SK-N-SH treated with all-trans-retinoic acid at 6 μM for 48 hours (cell line): Measurements from ENCODE around the gene ALMS1.

Experiments
- ATAC-seq: fragments of 200-7000 bp; cut with Tn5 transposase; 3 replicates; pipeline ENCODE4 v1.9.1; 2020; ENCODE audit warnings: mild to moderate bottlenecking, moderate library complexity
- ARNTL ChIP-seq: fragments of 450-650 bp; formaldehyde crosslinking; IDR thresholded peaks from 2 replicates; pipeline ENCODE4 v1.5.0; 2020; ENCODE audit warnings: low read depth, mild to moderate bottlenecking, moderate library complexity, borderline replicate concordance
- BACH2 ChIP-seq: fragments of 250-450 bp; sonication (Bioruptor Pico); IDR thresholded peaks from 2 replicates; pipeline ENCODE4 v1.9.0; 2021; ENCODE audit warnings: mild to moderate bottlenecking, borderline replicate concordance
- CREB5 ChIP-seq: fragments of 250-450 bp; sonication (Bioruptor Pico); IDR thresholded peaks from 2 replicates; pipeline ENCODE4 v1.5.1; 2020; ENCODE audit warnings: low read depth, mild to moderate bottlenecking, moderate library complexity
- CSDC2 ChIP-seq: fragments of 250-450 bp; sonication (Bioruptor Pico); IDR thresholded peaks from 2 replicates; pipeline ENCODE4 v1.5.0; 2020; ENCODE audit warnings: mild to moderate bottlenecking, moderate library complexity
- ESRRG ChIP-seq: fragments of 250-450 bp; sonication (Bioruptor Pico); IDR thresholded peaks from 2 replicates; pipeline ENCODE4 v1.6.1; 2021; ENCODE audit warnings: mild to moderate bottlenecking
- GLIS3 ChIP-seq: fragments of 250-450 bp; sonication (Bioruptor Pico); IDR thresholded peaks from 2 replicates; pipeline ENCODE4 v1.5.0; 2020; ENCODE audit warnings: mild to moderate bottlenecking, moderate library complexity
- ISL1 ChIP-seq: fragments of 250-450 bp; sonication (Bioruptor Pico); IDR thresholded peaks from 2 replicates; pipeline ENCODE4 v2.1.2; 2022; ENCODE audit warnings: mild to moderate bottlenecking, moderate library complexity
- OSR1 ChIP-seq: fragments of 250-450 bp; sonication (Bioruptor Pico); IDR thresholded peaks from 2 replicates; pipeline ENCODE4 v1.8.0; 2022; ENCODE audit warnings: moderate library complexity, mild to moderate bottlenecking, inconsistent platforms
- PATZ1 ChIP-seq: fragments of 250-450 bp; sonication (Bioruptor Pico); IDR thresholded peaks from 2 replicates; pipeline ENCODE4 v1.8.0; 2020; ENCODE audit warnings: mild to moderate bottlenecking, moderate library complexity, borderline replicate concordance
- PPARA ChIP-seq: fragments of 250-450 bp; sonication (Bioruptor Pico); IDR thresholded peaks from 2 replicates; pipeline ENCODE4 v1.5.0; 2020; ENCODE audit warnings: mild to moderate bottlenecking, borderline replicate concordance
- SNAI2 ChIP-seq: fragments of 250-450 bp; sonication (Bioruptor Pico); IDR thresholded peaks from 2 replicates; pipeline ENCODE4 v1.5.0; 2020; ENCODE audit warnings: mild to moderate bottlenecking, moderate library complexity
- TCF4 ChIP-seq: fragments of 250-450 bp; sonication (Bioruptor Pico); IDR thresholded peaks from 2 replicates; pipeline ENCODE4 v1.8.0; 2021; ENCODE audit warnings: mild to moderate bottlenecking, moderate library complexity, borderline replicate concordance
- TOX ChIP-seq: fragments of 250-450 bp; sonication (Bioruptor Pico); IDR thresholded peaks from 2 replicates; pipeline ENCODE4 v1.8.0; 2021; ENCODE audit warnings: mild to moderate bottlenecking, moderate library complexity, borderline replicate concordance
- TSHZ2 ChIP-seq: fragments of 250-450 bp; sonication (Bioruptor Pico); IDR thresholded peaks from 2 replicates; pipeline ENCODE4 v1.5.0; 2020; ENCODE audit warnings: mild to moderate bottlenecking, moderate library complexity
- ZC3H10 ChIP-seq: fragments of 250-450 bp; sonication (Bioruptor Pico); IDR thresholded peaks from 2 replicates; pipeline ENCODE4 v1.5.1; 2021; ENCODE audit warnings: mild to moderate bottlenecking, moderate library complexity
- ZFP3 ChIP-seq: fragments of 250-450 bp; sonication (Bioruptor Pico); IDR thresholded peaks from 2 replicates; pipeline ENCODE4 v1.5.0; 2020; ENCODE audit warnings: mild to moderate bottlenecking, moderate library complexity
- ZFP30 ChIP-seq: fragments of 450-650 bp; formaldehyde crosslinking; IDR thresholded peaks from 2 replicates; pipeline ENCODE4 v1.5.0; 2022; ENCODE audit warnings: mild to moderate bottlenecking, moderate library complexity
- ZNF565 ChIP-seq: fragments of 450-650 bp; formaldehyde crosslinking; conservative IDR thresholded peaks from 2 replicates; pipeline ENCODE4 v1.5.0; 2020; ENCODE audit warnings: low read depth, mild to moderate bottlenecking, moderate library complexity
- ZNF70 ChIP-seq: fragments of 450-650 bp; formaldehyde crosslinking; IDR thresholded peaks from 2 replicates; pipeline ENCODE4 v1.5.0; 2020; ENCODE audit warnings: mild to moderate bottlenecking, moderate library complexity
- TF ChIP-seq, protein P1 (sequence below): fragments of 250-450 bp; sonication (Bioruptor Pico); IDR thresholded peaks from 2 replicates; pipeline ENCODE4 v1.8.0; 2021; ENCODE audit warnings: low read depth, mild to moderate bottlenecking, moderate library complexity, borderline replicate concordance
- TF ChIP-seq, protein P2 (sequence below): fragments of 250-450 bp; sonication (Bioruptor Pico); IDR thresholded peaks from 2 replicates; pipeline ENCODE4 v1.5.1; 2021; ENCODE audit warnings: mild to moderate bottlenecking, moderate library complexity

ALMS1 gene

DNA sequence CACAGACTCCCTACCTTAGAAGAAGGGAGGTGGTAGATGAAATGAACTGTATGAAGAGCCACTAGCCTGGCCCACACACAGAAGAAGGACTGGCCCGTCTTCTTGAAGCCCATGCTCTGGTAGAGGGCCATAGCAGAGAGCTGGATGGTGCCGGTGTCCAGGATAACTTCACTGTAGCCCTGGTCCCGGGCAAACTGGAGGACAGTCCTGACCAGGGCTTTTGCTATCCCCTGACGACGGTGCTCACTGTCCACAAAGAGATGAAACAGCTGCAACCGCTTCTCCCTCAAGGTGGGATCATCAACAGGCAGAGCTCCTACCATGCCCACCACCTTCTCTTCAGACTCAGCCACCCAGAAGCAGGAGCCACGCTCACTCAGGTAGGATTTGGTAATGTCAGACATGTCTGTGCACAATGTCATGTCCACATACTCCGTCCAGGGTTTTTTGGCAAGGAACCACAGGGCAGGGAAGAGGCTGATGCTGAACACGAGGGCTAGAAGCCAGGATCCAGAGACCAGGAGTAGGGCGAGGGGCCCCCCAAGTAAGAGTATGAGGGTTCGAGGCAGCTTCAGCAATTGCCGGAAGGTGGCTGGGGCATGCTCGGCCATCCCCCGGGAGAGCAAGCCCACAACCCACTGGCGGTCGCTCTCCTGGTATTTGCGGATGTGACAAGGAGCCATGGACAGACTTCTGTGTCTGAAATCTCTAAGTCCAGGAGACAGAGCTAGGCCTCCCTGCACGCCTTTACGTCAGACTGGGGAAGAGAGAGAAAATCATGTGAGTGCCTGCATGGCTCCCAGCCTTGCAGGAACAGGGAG lies 255.5 kb downstream of the ALMS1 start (continued):
- no peak for TF ChIP-seq PPARA (CRISPR knock-in tag)
- TF ChIP-seq CREB5, result no peak
- TF ChIP-seq ZNF70 (CRISPR knock-in tag), result no peak
- no peak for TF ChIP-seq ZC3H10 (CRISPR knock-in tag)
- no peak for TF ChIP-seq ZFP30
- no peak for TF ChIP-seq BACH2
- TF ChIP-seq TSHZ2 (CRISPR knock-in tag), result no peak
- TF ChIP-seq, all 23 proteins: peak for 0

DNA sequence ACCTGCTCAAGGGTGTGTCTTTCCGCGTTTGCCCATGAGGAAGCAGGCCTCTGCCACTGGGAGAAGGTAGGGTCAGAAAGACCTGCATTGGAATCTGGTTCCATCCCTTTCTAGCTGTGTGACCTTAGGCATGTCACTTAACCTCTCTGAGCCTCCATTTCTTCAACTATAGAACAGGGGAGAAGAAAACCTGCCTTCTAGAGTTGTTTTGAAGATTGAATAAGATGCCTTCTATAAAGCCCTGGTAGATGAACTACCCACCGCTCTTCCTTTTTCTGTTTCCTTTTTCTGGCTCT lies 256.1 kb downstream of the ALMS1 start:
- no peak for ATAC-seq
- TF ChIP-seq, protein P1, sequence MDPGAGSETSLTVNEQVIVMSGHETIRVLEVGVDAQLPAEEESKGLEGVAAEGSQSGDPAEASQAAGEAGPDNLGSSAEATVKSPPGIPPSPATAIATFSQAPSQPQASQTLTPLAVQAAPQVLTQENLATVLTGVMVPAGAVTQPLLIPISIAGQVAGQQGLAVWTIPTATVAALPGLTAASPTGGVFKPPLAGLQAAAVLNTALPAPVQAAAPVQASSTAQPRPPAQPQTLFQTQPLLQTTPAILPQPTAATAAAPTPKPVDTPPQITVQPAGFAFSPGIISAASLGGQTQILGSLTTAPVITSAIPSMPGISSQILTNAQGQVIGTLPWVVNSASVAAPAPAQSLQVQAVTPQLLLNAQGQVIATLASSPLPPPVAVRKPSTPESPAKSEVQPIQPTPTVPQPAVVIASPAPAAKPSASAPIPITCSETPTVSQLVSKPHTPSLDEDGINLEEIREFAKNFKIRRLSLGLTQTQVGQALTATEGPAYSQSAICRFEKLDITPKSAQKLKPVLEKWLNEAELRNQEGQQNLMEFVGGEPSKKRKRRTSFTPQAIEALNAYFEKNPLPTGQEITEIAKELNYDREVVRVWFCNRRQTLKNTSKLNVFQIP, result no peak
- no peak for TF ChIP-seq TOX (CRISPR knock-in tag)
- TF ChIP-seq OSR1 (CRISPR knock-in tag), result no peak
- TF ChIP-seq PATZ1 (CRISPR knock-in tag), result no peak
- TF ChIP-seq ZFP30, result no peak
- TF ChIP-seq PPARA (CRISPR knock-in tag), result no peak
- no peak for TF ChIP-seq ZFP3
- no peak for TF ChIP-seq ESRRG (CRISPR knock-in tag)
- no peak for TF ChIP-seq GLIS3 (CRISPR knock-in tag)
- no peak for TF ChIP-seq ZC3H10 (CRISPR knock-in tag)
- TF ChIP-seq SNAI2 (CRISPR knock-in tag), result no peak
- no peak for TF ChIP-seq BACH2
- TF ChIP-seq ARNTL (CRISPR knock-in tag), result no peak
- TF ChIP-seq, protein P2, sequence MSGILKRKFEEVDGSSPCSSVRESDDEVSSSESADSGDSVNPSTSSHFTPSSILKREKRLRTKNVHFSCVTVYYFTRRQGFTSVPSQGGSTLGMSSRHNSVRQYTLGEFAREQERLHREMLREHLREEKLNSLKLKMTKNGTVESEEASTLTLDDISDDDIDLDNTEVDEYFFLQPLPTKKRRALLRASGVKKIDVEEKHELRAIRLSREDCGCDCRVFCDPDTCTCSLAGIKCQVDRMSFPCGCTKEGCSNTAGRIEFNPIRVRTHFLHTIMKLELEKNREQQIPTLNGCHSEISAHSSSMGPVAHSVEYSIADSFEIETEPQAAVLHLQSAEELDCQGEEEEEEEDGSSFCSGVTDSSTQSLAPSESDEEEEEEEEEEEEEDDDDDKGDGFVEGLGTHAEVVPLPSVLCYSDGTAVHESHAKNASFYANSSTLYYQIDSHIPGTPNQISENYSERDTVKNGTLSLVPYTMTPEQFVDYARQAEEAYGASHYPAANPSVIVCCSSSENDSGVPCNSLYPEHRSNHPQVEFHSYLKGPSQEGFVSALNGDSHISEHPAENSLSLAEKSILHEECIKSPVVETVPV (CRISPR knock-in tag), result no peak
- no peak for TF ChIP-seq TSHZ2 (CRISPR knock-in tag)
- TF ChIP-seq CSDC2 (CRISPR knock-in tag), result no peak
- no peak for TF ChIP-seq ISL1 (CRISPR knock-in tag)
- no peak for TF ChIP-seq ZNF565 (CRISPR knock-in tag)
- no peak for TF ChIP-seq TCF4 (CRISPR knock-in tag)
- TF ChIP-seq, all 23 proteins: peak for 0
